HG02943 (cell line): ENCODE measurements around the gene BHLHE41.

Source experiments
- ATAC-seq: cut with Tn5 transposase; IDR thresholded peaks from one replicate; pipeline ENCODE4 v1.9.1; 2021; ENCODE audit warnings: mild to moderate bottlenecking, low read depth, moderate library complexity; ENCODE audit not compliant: unreplicated experiment

BHLHE41 gene

GRCh38 chr12:26124446-26125399, at the start of gene BHLHE41:
TSS of gene BHLHE41 (minus strand) at chr12:26125037. CDS start at chr12:26124779, 258 bp downstream.
- ATAC-seq = no peak

DNA sequence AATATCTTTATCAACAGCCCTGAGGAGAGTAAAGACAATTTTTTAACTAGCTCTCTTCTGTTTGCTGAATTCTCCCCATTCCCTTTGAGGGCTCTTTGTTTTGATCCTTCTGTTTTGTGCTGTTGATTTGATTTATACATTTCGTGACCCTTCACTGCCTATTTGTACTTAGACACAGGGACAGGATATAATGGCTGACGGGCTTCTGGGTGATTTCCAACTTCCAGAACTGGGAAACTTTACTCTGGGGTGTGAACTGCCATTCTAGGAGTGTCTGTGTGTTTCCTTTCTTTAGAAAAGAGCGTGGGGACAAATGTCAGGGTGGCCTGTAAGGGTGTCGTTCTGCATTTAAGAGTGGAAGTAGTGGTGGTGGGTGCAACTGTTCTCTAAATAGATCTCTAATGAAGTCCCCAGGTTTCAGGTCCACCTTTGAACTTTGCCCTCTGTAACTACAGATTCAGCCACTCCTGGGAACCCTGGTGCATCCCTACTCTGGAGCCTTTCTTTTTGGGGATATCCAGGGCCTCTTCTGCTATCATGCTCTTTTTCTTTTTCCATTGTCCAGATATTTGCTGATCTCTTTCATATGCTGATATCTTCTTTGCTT, 48.2 kb upstream of the BHLHE41 start:
- no peak for ATAC-seq

- ATAC-seq = no peak
Measured at GRCh38 chr12:26172539-26172938, 47.7 kb upstream of the BHLHE41 start.

DNA sequence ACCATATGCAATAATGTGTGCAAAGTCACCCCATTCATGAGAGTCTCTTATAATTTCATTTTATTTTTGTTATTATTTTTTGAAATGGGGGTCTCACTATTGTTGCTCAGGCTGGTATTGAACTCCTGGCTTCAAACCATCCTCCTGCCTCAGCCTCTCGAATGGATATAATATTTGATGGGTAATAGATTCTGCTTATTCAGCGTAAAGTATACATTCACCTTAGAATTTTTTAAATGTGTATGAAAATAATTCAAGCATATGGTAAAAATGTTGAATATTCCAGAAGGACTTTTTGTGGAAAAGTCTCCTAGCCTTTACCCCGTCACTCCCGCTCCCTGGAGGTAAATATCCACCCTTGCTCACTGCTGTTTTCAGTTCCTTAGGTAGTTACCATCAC, 47.2 kb upstream of the BHLHE41 start:
- no peak for ATAC-seq

DNA sequence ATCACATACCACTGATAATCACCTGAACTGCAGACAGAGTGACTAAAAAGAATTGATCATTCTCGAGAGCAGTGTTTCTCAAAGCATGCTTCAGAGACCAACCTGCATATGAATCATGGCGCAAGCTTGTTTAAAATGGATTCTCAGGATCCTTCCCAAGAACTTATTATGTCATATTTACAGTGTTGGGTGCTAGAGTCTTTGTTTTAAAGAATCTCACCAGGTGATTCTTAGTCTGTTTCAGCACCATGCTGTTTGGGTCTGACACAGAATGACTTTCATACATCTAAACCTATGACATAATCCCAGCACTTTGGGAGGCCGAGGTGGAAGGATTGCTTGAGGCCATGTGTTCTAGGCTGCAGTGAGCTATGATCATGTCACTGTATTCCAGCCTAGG, 39.3 kb upstream of the BHLHE41 start:
- ATAC-seq = no peak

- ATAC-seq = peak; percentile 70
Measured at GRCh38 chr12:26162905-26163304, 38.1 kb upstream of the BHLHE41 start.

DNA sequence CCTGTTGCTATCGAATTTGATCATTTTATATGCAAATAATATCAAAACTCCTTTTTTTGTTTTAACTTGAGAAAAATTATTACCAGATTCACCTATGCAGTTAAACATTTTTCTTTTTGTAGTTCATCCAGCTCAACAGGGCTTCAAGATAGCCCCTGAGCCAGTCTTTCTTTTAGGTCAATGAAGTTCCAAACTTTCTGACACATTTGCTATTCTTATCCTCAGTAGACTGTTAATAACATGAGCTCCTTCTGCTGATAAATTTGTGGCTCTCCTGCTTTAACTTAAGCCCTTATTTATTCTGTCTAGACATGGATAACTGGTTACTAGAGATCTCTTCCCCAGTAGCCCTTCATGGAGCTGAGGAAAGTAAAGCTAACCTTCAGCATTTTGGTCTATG, 37.3 kb upstream of the BHLHE41 start:
- no peak for ATAC-seq

- no peak for ATAC-seq
Measured at GRCh38 chr12:26158078-26158764, 33.4 kb upstream of the BHLHE41 start.

DNA sequence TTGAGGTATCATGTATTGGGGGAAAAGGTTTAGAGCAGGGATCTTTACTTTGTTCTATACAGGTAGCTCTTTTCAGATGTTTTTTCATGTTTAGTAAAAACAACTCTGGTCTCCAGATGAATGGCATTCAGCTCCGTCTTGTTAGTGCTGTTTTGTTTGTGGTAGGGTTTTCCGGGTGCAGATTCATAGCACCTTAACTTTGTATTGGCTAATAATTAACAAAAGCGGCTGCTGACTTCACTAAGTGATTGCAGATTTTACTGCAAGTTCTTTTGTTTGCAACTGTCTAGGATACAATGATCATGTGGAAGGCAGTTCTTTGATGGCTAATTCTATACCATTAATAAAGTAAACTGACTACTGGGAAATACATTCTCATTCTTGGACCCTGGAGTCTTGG, 32.2 kb upstream of the BHLHE41 start:
- ATAC-seq = peak; percentile 26

GRCh38 chr12:26156201-26156871, 31.5 kb upstream of the BHLHE41 start:
- ATAC-seq = peak; percentile 80

DNA sequence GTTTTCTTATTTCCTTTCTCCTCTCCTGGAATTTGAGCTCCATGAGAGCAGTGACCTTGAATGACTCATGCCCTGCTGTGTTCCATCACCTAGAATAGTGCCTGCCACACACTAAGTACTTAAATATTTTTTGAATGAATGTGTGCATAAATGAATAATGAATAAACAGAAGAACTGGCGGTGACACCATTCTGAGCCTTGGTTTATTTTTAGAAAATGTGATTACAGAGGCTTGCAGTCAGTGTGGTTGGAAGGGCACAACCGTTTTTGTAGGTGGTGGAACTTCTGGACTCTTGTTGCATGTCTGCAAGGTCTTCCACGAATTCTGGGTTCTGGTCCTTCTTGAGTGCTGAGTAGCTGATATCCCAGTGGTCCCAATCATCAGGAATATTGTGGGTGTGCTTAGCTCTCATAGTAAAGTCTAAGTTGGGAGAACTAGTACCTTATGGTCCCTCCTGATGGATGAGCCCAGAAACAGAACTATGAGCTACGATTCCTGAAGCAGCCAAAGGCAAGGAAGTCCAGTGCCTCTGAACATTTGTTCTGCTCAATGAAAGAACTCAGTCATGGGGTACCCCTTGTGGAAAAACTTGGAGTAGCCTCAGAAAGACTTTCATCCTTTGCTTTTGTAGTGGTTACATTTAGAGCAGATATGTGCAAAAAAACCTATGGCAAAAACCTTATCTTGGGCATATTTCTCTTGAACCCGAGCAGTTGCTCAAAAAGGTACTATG, 28.8 kb upstream of the BHLHE41 start:
- ATAC-seq = no peak

- no peak for ATAC-seq
Measured at GRCh38 chr12:26152507-26153102, 27.8 kb upstream of the BHLHE41 start.

GRCh38 chr12:26150736-26151450, 26.1 kb upstream of the BHLHE41 start:
- ATAC-seq = no peak

DNA sequence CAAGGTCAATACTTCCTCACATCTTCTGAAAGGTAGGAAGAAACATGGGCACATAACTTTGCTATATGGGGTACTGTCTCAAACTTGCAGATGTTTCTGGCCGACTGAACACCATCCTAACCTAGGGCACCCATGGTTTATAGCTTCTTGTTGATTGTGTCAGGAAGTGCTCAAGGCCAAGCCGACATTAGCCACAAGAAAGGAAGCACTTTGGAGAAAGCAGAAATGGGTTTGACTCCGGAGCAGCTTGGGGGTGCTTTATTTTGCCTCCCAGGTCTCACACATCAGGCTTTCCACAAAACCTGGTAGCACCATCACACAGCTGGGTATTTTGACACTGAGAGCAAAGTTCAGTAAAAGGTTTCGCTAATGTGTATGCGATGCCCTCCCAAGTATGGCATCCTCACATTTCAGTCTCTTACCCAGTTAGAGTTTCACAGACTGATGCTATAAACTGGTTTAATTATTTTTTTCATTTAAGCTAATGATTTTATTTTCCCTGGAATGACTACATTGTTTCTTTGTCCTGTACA, 25.2 kb upstream of the BHLHE41 start:
- ATAC-seq = no peak

- ATAC-seq = no peak
Measured at GRCh38 chr12:26148291-26148690, 23.5 kb upstream of the BHLHE41 start.

DNA sequence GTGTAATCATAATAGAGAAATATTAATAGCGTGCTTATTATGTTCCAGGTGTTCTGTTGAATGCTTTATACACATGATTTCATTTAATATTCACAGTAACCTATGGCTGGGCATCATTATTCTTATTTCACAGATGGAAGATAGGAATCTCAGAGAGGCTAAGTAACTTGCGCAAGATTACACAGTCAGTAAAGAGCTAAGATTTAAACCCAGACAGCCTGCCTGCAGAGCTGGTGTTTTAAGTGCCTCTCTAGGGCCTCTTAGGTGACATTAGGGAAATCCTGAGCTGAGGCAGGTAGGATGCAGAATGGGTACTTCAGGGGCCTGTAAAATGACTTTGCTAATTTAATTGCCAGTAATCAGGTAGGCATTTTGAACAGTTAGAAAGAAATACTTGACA, 18.5 kb upstream of the BHLHE41 start:
- no peak for ATAC-seq

GRCh38 chr12:26138860-26139259, 14.0 kb upstream of the BHLHE41 start:
- ATAC-seq = no peak

DNA sequence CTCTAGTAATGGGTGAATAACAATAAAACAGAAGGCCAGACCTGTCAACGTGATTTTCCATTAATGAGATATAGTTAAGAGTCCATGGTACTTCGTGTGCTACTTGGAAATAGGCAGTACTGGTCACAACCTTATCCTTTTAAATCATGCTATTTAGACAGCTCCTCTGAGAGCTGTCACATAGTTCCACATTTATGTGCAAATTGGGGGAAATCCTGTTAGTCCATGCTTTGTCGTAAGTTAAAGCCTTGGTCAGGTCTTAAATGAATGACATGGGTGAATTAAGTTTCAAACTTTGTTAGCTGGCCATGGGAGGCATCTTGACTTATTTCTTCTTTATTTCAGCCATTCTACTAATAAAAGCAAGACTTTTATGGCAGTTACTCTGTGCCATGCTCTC, 11.9 kb upstream of the BHLHE41 start:
- ATAC-seq = no peak

DNA sequence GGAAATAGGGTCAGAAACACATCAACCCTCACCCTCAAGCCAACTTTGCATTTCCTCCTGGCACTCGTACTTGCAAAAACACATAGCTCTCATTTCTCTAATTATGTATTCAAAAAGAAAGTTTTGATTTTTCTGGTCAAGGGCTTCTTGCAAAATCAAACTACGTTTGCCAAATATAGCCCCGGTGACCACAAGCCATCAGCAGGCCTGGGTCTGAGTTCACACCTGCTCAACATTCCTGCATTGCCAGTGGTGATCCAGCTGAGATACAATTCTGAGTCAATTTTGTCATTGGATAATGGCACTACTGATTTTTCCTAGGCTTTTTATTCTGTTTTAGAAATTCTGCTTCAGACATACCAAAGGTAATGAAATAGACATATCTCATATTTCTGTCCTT, 10.7 kb upstream of the BHLHE41 start:
- ATAC-seq = no peak
